HEK293T (cell line): ENCODE results near the gene SIK1.

Source experiments
- ARNT ChIP-seq: fragments of 450-650 bp; IDR thresholded peaks from 2 replicates; pipeline ENCODE4 v1.6.1; 2017; ENCODE audit warnings: mild to moderate bottlenecking
- BHLHE40 ChIP-seq: fragments of 450-650 bp; IDR thresholded peaks from 2 replicates; pipeline ENCODE4 v1.6.1; 2016; ENCODE audit warnings: mild to moderate bottlenecking, moderate library complexity, borderline replicate concordance
- ELF4 ChIP-seq: fragments of 450-650 bp; IDR thresholded peaks from 2 replicates; pipeline ENCODE4 v1.6.1; 2017; ENCODE audit warnings: antibody characterized with exemption
- FOXK2 ChIP-seq: fragments of 450-650 bp; IDR thresholded peaks from 2 replicates; pipeline ENCODE4 v1.6.1; 2016; ENCODE audit warnings: mild to moderate bottlenecking
- FOXM1 ChIP-seq: fragments of 450-650 bp; IDR thresholded peaks from 2 replicates; pipeline ENCODE4 v1.6.1; 2017; ENCODE audit warnings: mild to moderate bottlenecking, borderline replicate concordance
- L3MBTL2 ChIP-seq: fragments of 450-650 bp; conservative IDR thresholded peaks from 2 replicates; pipeline ENCODE4 v1.6.1; 2016; ENCODE audit warnings: mild to moderate bottlenecking
- SP1 ChIP-seq: fragments of 450-650 bp; IDR thresholded peaks from 2 replicates; pipeline ENCODE4 v1.6.1; 2017
- SUZ12 ChIP-seq: fragments of 450-650 bp; IDR thresholded peaks from 2 replicates; pipeline ENCODE4 v1.6.1; 2016; ENCODE audit warnings: mild to moderate bottlenecking
- TARDBP ChIP-seq: fragments of 450-650 bp; IDR thresholded peaks from 2 replicates; pipeline ENCODE4 v1.6.1; 2016
- ZNF384 ChIP-seq: fragments of 450-650 bp; IDR thresholded peaks from 2 replicates; pipeline ENCODE4 v1.6.1; 2016

GRCh38 chr21:43374228-43374885 lies 52.6 kb downstream of the SIK1 start:
- TF ChIP-seq SP1 (no peak), ZNF384 (no peak), SUZ12 (no peak), TARDBP (no peak), ARNT (no peak), FOXM1 (no peak), L3MBTL2 (no peak), FOXK2 (no peak), BHLHE40 (no peak), ELF4 (no peak)
